ENCODE results near the gene CD38. TPM values are rescaled to one million over a fixed set of nuclear protein-coding genes. Genes with fewer than 3 reads are reported as not detected.

The CD38 gene
- total RNA-seq, 1 experiment from 2014 or later: not detected

DNA sequence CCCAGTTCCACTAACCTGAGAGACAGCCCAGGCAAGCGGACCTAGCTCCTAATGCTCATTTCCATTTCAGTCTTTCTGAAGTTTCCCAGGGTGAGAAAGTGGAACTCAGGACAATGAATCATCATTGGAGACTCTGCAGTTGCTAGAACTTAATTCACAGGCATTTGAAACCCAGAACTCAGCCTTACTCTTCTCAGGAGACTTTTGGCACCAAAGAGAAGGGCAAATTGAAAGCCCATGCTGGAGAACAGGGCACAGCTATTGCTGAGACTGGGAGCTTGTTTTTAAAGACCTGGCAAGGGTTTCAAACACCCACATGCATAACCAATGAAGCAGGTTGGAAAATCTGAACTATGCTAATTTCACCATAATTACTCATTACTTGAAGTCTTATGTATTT is 39.3 kb upstream of the CD38 start:
- no TSS peak for BruUV-seq (replicated peaks)
- no peaks in the 10 kb centered on the region for H3K9me3 ChIP-seq (ENCODE audit: low read depth, low read length, poor library complexity, severe bottlenecking)
- DNase-seq (ENCODE audit: low spot score): no peak
- no peaks in the 10 kb centered on the region for H3K36me3 ChIP-seq (ENCODE audit: insufficient read depth, low read length, poor library complexity, severe bottlenecking)
- TF ChIP-seq EZH2 (IDR thresholded peaks at IDR 0.05; ENCODE audit: borderline replicate concordance, low read depth, low read length, poor library complexity, severe bottlenecking) (no peak), CTCF (conservative IDR thresholded peaks at IDR 0.05; ENCODE audit: low read depth, low read length) (no peak)
- no peaks in the 10 kb centered on the region for H3K27me3 ChIP-seq (replicated peaks; ENCODE audit: insufficient read depth, low read depth, low read length, poor library complexity)
- ChIA-PET POLR2A (ENCODE audit: low non-redundant PET) (no interaction called here), CTCF (no interaction called here)
- no peak overlapping the region for H3K27ac ChIP-seq (ENCODE audit: low read depth, low read length, poor library complexity, severe bottlenecking)
- intact Hi-C loops (cut with micrococcal nuclease; ENCODE audit: unreplicated experiment): no loop called here
- H3K4me3 ChIP-seq (ENCODE audit: low read depth, low read length, poor library complexity, severe bottlenecking): no peak overlapping the region
- no peaks in the 10 kb centered on the region for H3K4me1 ChIP-seq (ENCODE audit: insufficient read depth, low read length, poor library complexity, severe bottlenecking)

DNA sequence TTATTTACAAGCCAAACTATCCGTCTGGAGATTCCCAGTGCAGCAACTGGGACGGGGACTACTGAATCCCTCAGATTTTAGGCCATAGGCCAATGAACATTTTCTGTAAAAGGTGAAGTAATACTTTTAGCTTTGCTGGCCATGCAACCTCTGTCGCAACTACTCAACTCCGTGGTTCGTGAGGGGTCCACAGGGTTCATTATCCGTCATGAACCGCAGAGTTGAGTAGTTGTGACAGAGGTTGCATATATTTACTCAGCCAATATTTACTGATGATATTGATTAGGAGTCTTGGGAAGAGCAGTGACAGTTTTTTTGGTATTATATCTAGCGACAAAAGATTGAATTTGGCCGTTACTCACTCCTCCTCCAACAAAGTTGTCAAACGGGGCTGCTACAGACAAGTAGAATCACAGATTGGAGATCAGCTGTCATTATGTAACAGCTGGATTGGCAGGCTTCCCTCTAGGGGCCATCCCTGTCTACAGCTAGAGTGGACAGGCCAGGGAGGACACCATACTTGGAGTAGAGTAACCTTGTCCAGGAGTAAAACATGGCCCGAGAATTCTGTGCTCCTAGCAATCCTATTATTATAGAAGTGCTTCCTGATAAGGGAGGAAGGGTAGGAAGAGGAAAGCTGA is 37.2 kb upstream of the CD38 start:
- no TSS peak for BruUV-seq (replicated peaks)
- H3K4me3 ChIP-seq (ENCODE audit: low read depth, low read length, poor library complexity, severe bottlenecking): no peak overlapping the region
- H3K4me1 ChIP-seq (ENCODE audit: insufficient read depth, low read length, poor library complexity, severe bottlenecking): no peaks in the 10 kb centered on the region
- H3K36me3 ChIP-seq (ENCODE audit: insufficient read depth, low read length, poor library complexity, severe bottlenecking): no peaks in the 10 kb centered on the region
- no peak for DNase-seq (ENCODE audit: low spot score)
- no peaks in the 10 kb centered on the region for H3K27me3 ChIP-seq (replicated peaks; ENCODE audit: insufficient read depth, low read depth, low read length, poor library complexity)
- no peak overlapping the region for H3K27ac ChIP-seq (ENCODE audit: low read depth, low read length, poor library complexity, severe bottlenecking)
- intact Hi-C loops (cut with micrococcal nuclease; ENCODE audit: unreplicated experiment): no loop called here
- TF ChIP-seq CTCF (conservative IDR thresholded peaks at IDR 0.05; ENCODE audit: low read depth, low read length): no peak
- TF ChIP-seq EZH2 (IDR thresholded peaks at IDR 0.05; ENCODE audit: borderline replicate concordance, low read depth, low read length, poor library complexity, severe bottlenecking): no peak
- POLR2A ChIA-PET (ENCODE audit: low non-redundant PET): no interaction called here
- CTCF ChIA-PET: no interaction called here
- H3K9me3 ChIP-seq (ENCODE audit: low read depth, low read length, poor library complexity, severe bottlenecking): no peaks in the 10 kb centered on the region

DNA sequence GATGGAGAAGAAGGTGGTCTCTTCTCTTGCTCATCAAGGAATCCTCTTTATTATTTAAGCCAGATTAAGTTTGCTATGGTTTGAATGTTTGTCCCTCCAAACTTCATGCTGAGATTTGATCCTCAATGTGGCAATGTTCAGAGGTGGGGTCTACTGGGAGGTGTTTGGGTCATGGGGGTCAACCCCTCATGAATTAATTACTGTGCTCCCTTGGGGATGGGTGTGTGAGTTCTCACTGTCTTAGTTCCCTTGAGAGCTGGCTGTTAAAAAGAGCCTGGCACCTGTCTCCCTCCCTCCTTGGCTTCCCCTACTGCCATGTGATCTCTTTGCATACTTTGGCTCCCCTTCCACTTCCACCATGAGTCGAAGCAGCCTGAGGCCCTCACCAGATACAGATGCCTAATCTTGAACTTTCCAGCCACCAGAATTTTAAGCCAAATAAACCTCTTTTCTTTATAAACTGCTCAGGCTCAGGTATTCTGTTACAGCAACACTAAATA is 36.0 kb upstream of the CD38 start:
- DNase-seq (ENCODE audit: low spot score): no peak
- H3K27me3 ChIP-seq (replicated peaks; ENCODE audit: insufficient read depth, low read depth, low read length, poor library complexity): no peaks in the 10 kb centered on the region
- no peak for TF ChIP-seq EZH2 (IDR thresholded peaks at IDR 0.05; ENCODE audit: borderline replicate concordance, low read depth, low read length, poor library complexity, severe bottlenecking)
- no peak for TF ChIP-seq CTCF (conservative IDR thresholded peaks at IDR 0.05; ENCODE audit: low read depth, low read length)
- CTCF ChIA-PET: no interaction called here
- POLR2A ChIA-PET (ENCODE audit: low non-redundant PET): no interaction called here
- no peaks in the 10 kb centered on the region for H3K4me1 ChIP-seq (ENCODE audit: insufficient read depth, low read length, poor library complexity, severe bottlenecking)
- H3K36me3 ChIP-seq (ENCODE audit: insufficient read depth, low read length, poor library complexity, severe bottlenecking): no peaks in the 10 kb centered on the region
- no peaks in the 10 kb centered on the region for H3K9me3 ChIP-seq (ENCODE audit: low read depth, low read length, poor library complexity, severe bottlenecking)
- intact Hi-C loops (cut with micrococcal nuclease; ENCODE audit: unreplicated experiment): no loop called here
- no peak overlapping the region for H3K4me3 ChIP-seq (ENCODE audit: low read depth, low read length, poor library complexity, severe bottlenecking)
- BruUV-seq (replicated peaks): no TSS peak
- H3K27ac ChIP-seq (ENCODE audit: low read depth, low read length, poor library complexity, severe bottlenecking): no peak overlapping the region

All from A673 (cell line).